HG02938 (cell line): ENCODE data around the gene UNC13D.
"Not testable (repeated sequence)": the region's sequence is repeated elsewhere in the genome, so short reads cannot be mapped to it uniquely, and the experiment has no call there.

Experiments used
- ATAC-seq: cut with Tn5 transposase; IDR thresholded peaks from one replicate; pipeline ENCODE4 v1.9.1; 2021; ENCODE audit warnings: mild to moderate bottlenecking, moderate library complexity; ENCODE audit not compliant: unreplicated experiment

UNC13D gene

GRCh38 chr17:75843577-75844529 is at the start of gene UNC13D:
TSS of gene UNC13D (minus strand) at chr17:75844404. CDS start at chr17:75844337, 67 bp downstream.
- no peak for ATAC-seq

- ATAC-seq, result no peak
Measured at GRCh38 chr17:75893305-75894048, 49.3 kb upstream of the UNC13D start.

GRCh38 chr17:75892556-75893224 is 48.5 kb upstream of the UNC13D start:
- ATAC-seq, result no peak

- no peak for ATAC-seq
Measured at GRCh38 chr17:75891605-75892555, 47.7 kb upstream of the UNC13D start.

GRCh38 chr17:75891022-75891604 is 46.9 kb upstream of the UNC13D start:
- no peak for ATAC-seq

GRCh38 chr17:75889454-75889853 is 45.2 kb upstream of the UNC13D start:
- ATAC-seq, result no peak

- ATAC-seq, result no peak
Measured at GRCh38 chr17:75888484-75888883, 44.3 kb upstream of the UNC13D start.

- ATAC-seq, result not testable (repeated sequence)
Measured at GRCh38 chr17:75885860-75886259, 41.7 kb upstream of the UNC13D start.

GRCh38 chr17:75885431-75885830 is 41.2 kb upstream of the UNC13D start:
- ATAC-seq, result no peak

GRCh38 chr17:75881678-75882454 is 37.7 kb upstream of the UNC13D start:
- ATAC-seq, result no peak

- no peak for ATAC-seq
Measured at GRCh38 chr17:75880266-75880665, 36.1 kb upstream of the UNC13D start.

GRCh38 chr17:75878174-75878998 is 34.2 kb upstream of the UNC13D start, which contains the start of gene TRIM47:
TSS of gene TRIM47 (minus strand) at chr17:75878581. CDS start at chr17:75878548, 33 bp downstream.
- no peak for ATAC-seq

GRCh38 chr17:75877752-75878173 is 33.6 kb upstream of the UNC13D start:
- ATAC-seq, result no peak

GRCh38 chr17:75876938-75877751 is 32.9 kb upstream of the UNC13D start:
- no peak for ATAC-seq

- no peak for ATAC-seq
Measured at GRCh38 chr17:75876190-75876937, 32.2 kb upstream of the UNC13D start.

- no peak for ATAC-seq
Measured at GRCh38 chr17:75875940-75876189, 31.7 kb upstream of the UNC13D start.
